ENCODE measurements around the gene MAML3.

The MAML3 gene

DNA sequence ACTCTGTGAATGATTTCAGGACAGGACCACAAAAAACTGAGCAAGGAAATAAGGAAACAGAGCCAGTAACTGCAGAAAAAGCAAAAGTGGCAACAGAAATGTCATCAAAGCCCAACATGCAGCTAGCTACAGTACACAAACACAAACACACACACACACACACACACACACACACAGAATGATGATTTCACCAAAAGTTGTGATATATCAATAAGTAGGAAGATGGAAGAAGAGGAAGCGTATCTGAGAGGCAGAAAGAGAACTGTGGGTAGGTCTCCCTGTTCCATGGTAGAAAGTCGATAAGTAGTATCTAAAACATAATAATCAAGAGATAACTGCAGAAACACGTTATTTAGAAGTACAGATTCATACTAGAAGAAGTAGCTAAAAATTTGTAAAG lies 340.1 kb downstream of the MAML3 start:
- no peak for DNase-seq (ENCODE audit: low read depth in 2 of 2)

DNA sequence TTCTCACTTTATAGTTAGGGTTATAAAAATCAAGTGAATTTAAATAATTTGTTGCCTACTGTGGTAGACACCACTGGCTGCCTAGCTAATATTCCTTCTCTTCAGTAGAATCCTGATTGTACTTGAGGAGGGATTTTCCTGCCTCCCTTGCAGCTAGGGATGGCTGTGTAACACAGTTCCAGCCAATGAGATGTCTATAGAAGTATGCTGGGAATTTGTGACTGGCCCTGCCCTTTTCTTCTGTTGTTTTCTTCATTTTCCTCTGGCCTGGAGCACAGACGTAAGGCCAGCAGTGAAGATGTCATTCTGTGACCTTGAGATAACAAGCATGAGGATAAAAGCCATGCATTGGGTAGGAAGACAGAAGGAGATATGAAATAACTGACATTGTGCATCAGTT lies 343.3 kb downstream of the MAML3 start:
- no peak for DNase-seq (ENCODE audit: low read depth in 2 of 2)

DNA sequence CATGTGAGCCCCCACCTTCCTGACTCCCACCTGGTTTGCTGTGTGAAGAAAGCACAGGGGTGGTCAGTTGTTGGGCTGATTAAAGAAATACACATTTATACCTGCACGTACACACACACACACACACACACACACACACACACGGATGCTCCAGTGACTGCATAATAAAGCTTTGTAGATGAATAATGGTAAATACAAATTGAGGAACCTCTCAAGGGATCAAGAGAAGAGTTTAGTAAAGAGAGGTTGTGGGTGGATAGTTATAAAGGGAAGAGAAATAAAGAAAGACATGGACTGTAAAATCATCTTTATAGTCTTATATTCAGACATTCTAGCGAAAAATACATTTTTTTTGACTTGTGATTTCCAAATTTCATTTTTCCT lies 344.2 kb downstream of the MAML3 start:
- no peak for DNase-seq (ENCODE audit: low read depth in 2 of 2)

DNA sequence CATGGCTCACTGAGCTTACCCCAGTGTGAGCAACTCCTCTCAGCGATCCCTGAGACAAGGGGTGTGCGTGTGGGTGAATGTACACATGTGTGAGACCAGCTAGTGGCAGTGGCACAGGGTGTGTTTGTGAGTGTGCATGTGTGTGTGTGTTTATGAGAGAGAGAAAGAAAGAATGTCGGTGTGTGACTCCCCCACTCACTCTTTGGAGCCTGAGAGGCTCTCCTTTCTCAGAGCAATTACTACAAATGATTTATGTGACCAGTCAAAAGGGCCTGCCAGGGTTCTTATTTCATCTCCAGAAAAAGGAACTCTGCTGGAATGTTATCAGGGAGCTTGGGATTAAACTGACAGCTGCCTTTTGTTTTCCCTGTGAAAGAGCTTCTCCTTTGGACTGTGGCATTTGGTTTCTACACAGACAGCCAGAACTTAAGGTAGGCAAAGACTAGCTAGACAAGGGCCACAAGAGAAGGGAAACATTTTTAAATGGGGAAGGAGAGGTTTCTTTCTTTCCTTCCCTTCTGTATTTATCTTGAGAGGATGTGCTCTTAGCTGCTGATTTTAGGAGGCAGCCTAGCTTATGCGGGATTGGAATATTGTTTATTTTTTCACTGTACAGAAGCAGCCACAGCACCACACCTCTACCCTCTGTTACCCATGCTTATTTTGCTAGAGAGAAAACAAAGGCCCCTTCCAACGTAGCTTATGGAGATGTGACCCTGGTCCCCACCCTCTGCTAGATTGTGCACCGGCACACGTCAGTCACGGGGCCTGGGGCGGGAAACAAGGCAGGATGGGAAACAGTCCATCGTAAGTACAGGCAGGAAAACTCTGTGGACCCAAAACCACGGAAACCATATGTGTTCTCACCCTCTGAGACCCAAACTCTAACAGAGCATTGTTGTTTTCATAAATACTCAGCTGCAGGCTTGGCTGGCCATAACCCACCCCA lies 344.9 kb downstream of the MAML3 start:
- DNase-seq (ENCODE audit: low read depth in 2 of 2) = no peak

DNA sequence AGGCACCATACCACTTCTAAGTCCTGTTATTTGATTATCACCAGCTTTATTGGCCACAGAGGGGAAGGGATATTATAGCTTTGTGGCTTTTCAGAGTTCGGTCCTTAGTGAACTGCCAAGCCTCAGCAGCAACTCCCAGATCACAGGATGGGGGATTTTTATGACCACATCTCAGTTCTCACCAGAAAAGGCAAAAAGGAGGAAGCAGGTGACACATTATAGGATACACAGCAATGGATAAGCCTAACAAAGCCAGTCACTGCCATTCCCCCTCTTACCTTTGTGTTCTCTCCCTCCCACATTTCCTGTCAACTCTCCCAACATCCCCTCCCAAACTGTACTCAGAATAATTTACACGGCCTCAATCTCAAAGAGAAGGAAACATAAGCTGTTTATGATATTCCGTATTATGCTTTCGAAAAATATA lies 345.6 kb downstream of the MAML3 start:
- DNase-seq (ENCODE audit: low read depth in 2 of 2) = no peak

DNA sequence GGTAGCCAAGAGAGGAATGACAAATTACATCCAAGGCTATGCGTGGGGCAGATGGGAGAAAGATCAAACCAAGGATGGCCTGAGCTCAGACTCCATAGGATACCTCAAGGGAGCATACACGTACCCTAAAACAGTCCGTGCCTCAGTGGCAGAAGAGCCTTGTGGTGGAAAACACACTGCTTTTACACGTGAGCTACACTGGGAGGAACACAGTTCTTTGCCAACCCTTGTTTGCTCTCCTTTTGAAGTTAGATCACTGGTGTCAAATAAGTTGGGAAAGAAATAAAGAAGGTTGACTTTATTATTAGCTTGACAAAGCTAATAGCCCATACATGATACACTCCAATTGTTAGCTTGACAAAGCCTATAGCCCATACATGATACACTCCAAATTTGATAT lies 346.5 kb downstream of the MAML3 start:
- no peak for DNase-seq (ENCODE audit: low read depth in 2 of 2)

DNA sequence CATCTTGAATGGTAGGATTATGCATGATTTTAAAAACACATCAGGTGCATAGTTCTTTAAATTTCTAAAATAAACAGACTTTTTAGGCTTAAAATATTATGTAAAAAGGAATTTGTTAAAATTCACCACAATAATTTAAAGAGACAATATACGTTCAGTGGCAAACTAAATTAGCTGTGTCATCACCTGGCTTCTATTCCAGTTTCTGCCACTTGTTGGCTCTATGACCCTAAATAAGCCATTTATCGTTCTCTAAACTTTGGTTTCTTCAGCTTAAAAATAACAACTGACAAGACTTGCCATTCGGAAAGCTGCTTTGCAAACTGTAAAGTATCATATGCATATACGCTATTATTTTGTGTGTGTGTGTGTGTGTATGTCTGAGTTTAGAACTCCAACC lies 347.1 kb downstream of the MAML3 start:
- DNase-seq (ENCODE audit: low read depth in 2 of 2) = no peak

DNA sequence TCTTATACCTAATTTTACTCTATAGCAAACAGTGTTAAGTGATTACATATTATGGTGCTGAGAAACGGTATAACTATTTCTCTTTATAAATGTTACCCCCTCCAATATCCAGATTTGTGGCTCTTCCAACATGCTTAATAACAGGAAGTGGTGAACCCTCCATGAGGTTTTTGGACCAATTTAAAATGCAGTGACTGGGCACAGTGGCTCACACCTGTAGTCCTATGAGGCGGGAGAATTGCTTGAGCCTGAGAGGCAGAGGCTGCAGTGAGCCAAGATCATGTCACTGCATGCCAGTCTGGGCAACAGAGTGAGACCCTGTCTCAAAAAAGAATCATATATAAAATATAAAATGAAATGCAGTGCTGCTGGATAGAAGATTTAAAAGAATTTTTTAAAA lies 351.1 kb downstream of the MAML3 start:
- DNase-seq (ENCODE audit: low read depth in 2 of 2) = no peak

DNA sequence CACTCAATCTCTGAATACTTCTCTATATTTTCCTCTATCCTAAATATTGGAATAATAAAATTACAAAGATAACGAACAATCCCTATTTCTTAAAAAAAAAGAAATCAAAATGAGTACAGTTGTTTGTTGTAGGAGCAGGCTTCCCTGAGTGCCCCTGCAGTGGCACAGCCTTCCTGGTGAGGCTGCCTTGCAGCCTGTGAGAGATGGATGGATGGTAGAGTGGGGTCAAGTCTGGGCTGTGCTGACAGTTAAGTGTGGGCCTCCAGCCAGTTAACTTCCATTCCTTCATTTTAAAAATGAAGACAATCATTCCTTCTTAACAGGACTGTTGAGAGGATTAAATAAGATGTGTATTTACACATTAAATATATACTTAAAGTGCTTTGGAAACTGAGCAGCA lies 351.5 kb downstream of the MAML3 start:
- no peak for DNase-seq (ENCODE audit: low read depth in 2 of 2)

DNA sequence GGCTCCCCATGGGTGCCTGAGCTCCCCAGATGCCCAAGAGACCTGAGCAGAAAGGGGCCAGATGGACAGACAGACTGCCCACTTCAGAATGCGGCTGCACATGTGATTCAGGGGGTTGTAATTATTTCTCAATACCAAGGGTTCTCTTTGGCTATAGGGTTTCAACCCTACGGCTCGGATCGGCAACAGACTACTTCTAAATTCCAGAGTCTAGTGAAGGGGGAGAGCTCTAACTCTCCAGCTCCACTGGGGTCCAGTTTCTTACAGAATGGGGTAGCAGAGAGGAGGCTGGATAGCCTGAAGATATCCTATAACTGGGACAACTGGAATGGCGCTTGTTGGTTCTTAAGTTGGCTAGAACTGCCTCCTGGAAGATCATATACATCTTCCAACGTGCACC lies 352.1 kb downstream of the MAML3 start:
- no peak for DNase-seq (ENCODE audit: low read depth in 2 of 2)

DNA sequence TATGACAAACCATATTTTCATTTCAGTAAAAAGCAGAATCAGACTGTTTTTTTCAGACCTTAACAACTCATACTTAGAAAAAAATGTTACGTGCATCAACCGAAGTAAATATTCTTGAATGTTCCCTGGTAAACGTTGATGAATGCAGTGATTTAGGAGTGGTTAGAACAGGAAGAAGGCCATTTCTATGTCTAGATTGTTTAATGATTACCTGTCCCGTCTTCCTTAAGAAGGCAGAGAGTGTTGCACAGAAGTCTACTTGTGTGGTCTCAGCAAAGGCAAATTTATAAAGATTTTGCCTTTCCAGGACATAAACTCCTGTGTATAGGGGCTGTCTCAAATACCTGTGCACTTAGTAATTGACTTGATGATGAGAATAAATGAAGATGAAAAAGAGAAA lies 353.9 kb downstream of the MAML3 start:
- DNase-seq (ENCODE audit: low read depth in 2 of 2) = no peak

DNA sequence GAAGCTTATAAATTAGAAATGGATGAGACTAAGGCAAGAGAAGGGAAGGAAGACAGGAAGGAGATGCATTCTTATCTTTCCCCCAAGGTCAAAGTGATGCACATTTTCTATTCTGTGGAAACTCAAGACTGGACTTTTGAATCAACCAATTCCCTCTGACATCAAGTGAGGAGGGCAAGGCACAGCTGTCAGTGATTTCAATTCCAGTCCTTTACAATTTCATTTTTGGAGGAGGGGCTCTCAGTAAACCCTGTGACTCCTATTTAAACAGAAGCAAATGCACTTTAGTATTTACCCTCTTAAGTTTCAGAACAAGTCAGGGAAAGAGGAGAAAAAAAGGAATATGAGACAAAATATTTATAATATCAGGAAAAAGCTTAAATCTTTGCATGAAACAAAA lies 354.4 kb downstream of the MAML3 start:
- DNase-seq (ENCODE audit: low read depth in 2 of 2) = no peak

DNA sequence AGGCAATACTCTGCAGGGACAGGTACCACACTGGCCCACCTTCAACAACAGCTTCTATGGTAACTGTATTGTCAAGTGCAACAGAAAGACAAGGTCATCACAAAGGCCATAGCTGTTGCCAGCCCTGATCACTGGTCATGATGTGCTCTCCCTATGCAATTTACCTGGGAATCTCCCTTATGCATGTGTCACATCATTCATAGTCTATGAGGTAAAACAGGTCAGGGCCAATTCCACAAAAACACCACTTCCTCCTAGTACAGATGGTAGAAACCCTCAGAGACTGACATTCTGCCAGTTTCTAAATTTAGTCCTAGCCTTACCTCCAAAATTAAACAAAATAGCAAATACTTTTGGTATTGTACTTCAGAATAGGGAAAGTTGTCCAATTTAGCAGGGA lies 355.5 kb downstream of the MAML3 start:
- no peak for DNase-seq (ENCODE audit: low read depth in 2 of 2)

DNA sequence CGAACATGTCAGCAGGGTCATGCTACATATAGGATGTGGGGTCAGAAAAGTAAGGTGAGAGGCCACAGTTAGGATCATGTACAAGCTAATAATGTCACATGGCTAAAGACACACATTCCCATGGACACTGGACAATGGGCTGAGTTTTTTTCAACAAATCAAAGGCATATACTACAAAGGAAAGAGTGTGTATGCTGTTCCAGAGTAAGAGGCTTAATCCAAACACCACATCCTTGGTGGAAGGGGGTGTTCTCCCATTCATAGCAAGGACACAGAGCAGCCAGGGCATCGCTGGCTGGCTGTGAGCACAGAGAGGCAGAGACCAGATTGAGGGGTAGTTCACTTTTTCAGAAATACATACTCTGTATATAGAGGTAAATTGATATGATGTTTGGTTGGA lies 356.7 kb downstream of the MAML3 start:
- no peak for DNase-seq (ENCODE audit: low read depth in 2 of 2)

DNA sequence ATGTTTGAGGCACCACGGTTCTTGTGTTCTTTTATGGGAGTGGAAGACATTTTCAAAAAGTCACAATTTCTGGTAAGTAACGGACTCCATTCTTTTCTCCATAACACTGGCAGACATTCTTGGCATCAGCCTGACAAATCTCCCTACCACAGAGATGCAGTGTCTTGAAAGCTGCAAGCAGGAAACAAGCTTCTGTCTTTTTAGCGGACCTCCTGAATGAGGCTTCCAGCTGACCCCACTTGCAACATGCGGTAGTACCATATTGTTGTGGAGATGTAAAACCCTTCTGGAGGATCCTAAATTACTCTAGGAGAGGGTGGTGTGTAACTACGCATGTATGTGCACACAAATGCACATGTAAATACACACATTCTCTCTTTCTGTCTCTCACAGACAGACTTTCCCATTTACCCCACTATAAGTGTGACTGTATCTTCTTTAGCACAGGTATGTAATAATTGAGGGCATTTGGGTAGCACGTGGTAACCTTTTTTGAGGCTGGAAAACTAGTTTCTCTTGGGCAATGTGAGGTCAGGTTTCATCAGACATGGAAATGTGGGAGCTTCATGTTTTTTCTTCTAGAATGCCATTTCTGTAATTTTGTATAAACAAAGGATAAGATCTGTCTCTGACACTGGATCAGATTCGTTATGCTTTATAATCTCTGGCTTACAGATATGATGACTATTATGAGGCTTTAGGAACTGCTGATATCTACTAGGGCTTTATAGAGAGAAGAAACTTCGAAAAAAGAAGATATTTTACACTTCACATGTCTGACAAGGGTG lies 358.3 kb downstream of the MAML3 start:
- DNase-seq (ENCODE audit: low read depth in 2 of 2) = no peak

DNA sequence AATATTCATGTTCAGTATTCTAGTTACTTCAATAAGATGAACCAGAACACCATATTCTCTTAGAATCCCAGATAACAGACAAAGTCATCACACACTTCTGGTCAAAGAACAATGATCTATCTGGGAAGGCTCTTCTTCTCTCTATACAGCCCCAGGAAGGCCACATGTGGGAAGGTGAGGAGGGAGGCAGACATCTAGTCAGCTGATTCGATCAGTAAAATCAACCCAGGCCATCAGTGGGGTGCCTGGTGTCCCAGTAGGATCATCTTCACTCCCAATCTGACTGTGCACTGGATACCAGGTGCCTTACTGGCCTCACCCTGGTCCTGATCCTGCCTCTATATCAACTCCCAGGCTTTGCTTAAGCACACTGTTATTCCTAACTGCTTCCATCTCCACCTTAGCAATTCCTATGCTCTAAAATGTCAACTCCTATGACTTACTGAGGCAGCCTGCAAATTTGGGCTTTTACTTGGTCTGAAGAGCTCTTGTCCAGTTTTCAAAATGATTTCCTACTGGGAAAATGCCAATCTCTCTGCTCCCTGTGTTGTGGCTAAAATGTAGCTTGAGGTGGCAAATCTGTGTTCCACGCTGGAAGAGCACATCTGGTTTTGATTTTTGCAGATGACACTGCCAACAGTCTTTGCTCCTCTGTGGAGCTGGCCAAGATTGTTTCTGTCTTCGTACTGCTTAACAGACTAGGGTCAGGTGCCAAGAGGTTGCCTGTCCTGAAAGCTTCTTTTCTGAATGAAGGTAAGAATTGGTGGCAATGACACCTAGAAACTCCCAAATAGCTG lies 359.6 kb downstream of the MAML3 start:
- no peak for DNase-seq (ENCODE audit: low read depth in 2 of 2)

DNA sequence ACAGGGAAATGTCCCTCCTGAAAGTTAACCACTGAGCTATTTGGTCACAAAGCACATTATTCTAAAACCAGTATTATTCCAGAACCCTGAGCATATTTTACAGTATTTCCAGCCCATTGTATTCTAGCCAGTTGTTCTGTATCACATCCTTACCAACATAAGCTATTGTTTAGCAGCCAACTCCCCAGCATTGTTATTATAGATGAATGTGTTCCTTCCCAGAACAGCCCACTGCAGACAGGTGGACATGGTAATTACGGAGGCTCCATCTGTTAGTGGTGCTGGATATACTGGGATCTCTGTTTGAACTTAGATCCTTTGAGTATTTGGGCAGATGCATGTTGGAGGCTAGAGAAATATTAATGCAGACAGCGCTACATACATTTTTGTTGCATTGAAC lies 362.3 kb downstream of the MAML3 start:
- no peak for DNase-seq (ENCODE audit: low read depth in 2 of 2)

DNA sequence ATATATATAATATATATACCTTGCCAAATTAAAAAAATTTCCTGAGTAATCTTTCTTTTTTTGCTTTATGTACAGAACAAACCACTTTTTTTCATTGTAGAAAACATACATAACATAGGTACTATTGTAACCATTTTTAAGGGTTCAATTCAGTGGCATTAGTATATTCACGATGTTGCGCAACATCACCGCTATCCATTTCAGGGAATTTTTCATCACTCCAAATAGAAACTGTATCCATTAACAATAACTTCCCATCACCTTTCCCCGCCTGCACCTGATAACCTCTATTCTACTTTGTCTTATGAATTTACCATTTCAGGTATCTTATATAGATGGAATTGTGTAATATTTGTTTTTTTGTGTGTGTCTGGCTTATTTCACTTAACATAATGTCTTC lies 363.7 kb downstream of the MAML3 start:
- DNase-seq (ENCODE audit: low read depth in 2 of 2) = no peak

DNA sequence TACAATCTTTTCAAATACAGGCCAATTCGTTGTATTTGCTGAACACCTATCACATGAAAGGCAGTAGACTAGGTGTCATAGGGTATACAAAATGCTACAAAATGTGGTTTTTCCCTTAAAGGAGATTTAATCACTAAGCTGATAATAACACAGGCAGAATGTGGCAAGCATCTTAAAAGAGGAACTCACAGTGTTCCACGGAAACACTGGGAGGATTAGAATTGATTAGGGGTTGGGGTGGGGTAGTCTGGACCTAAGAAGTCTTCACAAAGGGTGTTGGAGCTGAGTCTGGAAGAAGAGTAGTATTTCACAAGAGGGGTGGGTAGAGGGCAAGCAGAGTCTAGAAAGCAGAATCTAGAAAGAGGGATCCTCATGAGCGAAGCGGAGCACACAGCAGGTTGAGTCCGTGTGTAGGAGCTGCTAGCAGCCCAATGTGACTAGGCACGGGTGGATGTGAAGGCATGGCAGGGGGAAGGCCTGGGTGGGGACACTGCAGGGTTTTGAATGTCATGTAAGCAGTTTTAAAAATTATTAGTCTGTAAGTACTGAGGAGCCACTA lies 364.8 kb downstream of the MAML3 start:
- no peak for DNase-seq (ENCODE audit: low read depth in 2 of 2)

DNA sequence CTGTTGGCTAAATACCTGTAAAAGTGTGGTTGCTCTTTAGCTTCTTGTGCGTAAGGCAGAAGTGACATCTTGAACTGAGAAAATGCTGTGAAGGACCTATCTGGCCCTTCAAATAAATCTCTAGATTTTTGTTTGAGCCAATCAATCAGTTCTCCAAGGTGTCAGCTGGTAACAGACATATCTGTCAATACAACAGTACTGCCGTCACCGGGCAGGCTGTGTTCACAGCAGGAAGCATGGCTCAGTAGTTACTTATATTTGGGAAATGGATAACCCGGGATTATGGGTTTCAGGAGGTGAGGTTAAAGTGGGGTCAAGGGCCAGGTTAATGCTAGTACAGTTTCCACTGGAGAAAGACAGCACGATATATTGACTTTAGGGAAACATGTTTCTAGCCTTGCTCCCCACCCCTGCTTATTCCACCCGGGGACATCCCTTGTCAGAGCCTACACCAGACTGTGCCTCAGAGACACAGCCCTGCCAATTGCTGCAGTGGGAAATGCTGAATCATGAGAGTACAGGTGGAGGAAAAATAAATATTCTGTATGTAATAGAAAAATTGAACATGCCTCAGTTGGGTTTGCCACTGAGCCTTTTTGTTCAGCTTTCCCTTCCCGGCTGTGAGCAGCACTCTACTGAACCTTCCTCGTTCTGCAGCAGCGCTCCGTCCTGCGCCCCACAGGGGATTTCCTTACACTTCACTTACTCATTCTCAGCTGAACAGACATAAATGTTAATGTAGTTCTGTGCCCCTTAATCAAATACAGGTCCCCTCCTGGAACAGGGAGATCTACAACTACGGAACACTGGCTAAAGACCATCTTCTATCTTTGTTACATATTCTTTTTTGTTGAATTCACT lies 367.3 kb downstream of the MAML3 start:
- no peak for DNase-seq (ENCODE audit: low read depth in 2 of 2)

DNA sequence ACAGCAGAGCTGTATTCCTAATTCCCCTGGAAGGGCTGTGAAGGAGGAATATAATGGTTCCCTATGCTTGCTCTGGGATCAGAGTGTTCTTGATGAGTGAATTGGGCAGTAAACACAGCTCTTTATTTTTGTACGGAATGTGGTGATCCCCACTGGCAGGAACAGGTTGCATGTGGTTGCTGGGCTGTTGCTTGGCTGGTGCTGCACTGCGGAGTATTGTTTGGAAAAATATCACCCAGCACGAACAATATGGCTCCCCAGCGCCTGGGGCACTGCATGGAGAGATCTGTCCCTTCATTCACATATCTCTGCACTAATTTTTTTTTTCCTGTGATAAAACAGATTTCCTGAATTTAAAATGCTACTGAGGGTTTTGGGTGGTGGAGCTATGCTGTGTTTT lies 368.6 kb downstream of the MAML3 start:
- DNase-seq (ENCODE audit: low read depth in 2 of 2) = no peak

Measured in stimulated activated CD4-positive, alpha-beta T cell treated with anti-CD3 and anti-CD28 coated beads, Interleukin-1b, Interleukin-23, amount 100 ng/mL, for 4 hours (primary cell).